Dermis microvascular lymphatic vessel endothelial cell (primary cell): ENCODE data around the gene USE1. TPM values are rescaled to one million over a fixed set of nuclear protein-coding genes. Genes with fewer than 3 reads are reported as not detected.
A peak's percentile ranks its signal among the peaks of the same experiment; 100 is the strongest.
"Not testable (repeated sequence)": the region's sequence is repeated elsewhere in the genome, so short reads cannot be mapped to it uniquely, and the experiment has no call there.

ENCODE experiments used
- DNase-seq, 2 donors: peaks; one replicate each; pipeline versions ENCODE4 v3.0.0 to v3.0.0-alpha.2; 2010; ENCODE audit warnings: low read depth in 2 of 2
- total RNA-seq: library from RNA; depleted of rRNA; stranded (reverse); fragments of >200 nt; gene quantifications from 2 replicates; pipeline ENCODE4 v1.2.1, GENCODE V29; 2014

Gene USE1
- total RNA-seq: 11.6 and 15.4 TPM in 2 replicates

DNA sequence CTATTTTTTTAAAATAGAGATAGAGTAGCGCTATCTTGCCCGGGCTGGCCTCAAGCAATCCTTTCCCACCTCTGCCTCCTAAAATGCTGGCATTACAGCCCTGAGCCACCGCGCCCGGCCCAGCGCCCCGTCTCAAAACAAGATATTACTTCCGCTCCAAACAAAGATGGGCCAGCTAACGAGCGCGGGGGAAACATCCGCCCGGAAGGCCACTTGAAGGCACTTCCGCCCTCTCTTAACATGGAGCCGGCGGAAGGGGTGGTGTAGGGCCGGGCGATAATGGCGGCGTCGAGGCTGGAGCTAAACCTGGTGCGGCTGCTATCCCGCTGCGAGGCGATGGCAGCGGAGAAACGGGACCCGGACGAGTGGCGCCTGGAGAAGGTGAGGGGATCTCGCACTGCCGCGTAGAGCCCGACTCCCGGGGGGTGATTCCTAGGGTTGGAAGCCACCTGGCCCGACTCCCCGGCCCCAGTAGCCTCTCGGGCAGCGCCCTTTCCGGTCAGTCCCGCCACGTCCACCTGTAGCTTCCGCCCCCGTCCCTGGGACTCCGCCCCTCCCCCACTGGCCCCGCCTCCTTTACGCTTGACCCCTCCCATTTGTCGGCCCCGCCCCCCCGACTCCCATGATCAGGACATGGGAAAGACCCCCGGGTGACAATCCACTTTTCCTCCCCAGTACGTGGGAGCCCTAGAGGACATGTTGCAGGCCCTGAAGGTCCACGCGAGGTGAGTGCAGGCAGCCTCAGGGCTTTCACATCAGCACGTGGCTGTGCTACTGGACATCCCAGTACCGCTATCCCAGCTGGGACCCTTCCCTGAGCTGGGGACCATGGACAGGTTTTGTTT, at the start of gene USE1:
Gene USE1, plus strand, starts transcription at position 231 of the 845 bp plus-strand sequence. Its CDS starts 49 bp downstream, at position 280.
- DNase-seq: peak; percentile 78 to 86

GRCh38 chr19:17165715-17166114, 49.4 kb upstream of the USE1 start:
- DNase-seq: no peak

DNA sequence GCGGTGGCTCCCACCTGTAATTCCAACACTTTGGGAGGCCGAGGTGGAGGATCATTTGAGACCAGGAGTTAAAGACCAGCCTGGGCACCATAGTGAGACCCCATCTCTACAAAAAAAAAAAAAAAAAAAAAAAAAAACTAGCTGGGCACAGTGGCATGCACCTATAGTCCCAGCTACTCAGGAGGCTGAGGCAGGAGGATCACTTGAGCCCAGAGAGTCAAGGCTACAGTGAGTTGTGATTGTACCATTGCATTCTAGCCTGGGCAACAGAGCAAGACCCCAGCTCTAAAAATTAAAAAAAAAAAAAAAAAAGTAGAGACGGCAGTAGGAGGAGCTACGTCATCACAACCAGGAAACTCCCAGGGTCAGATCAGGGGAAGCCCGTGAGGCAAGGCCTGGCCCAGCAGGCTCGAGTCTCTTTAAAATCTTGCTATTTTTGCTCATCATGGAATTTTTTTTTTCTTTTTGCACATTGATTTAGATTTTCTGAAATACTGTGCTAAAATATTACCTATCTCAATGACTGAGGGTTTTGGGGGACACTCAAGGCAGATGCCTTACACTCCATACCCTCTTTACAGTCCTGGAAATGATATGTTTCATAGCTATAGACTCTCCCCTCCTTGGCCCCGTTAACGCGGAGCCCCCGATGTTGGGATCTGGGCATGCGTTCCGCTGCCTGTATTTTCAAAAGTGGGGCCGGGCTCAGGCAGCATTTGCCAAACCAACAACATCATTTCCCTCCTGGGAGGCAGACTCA, 44.4 kb upstream of the USE1 start:
- peak; percentile 9 for DNase-seq

DNA sequence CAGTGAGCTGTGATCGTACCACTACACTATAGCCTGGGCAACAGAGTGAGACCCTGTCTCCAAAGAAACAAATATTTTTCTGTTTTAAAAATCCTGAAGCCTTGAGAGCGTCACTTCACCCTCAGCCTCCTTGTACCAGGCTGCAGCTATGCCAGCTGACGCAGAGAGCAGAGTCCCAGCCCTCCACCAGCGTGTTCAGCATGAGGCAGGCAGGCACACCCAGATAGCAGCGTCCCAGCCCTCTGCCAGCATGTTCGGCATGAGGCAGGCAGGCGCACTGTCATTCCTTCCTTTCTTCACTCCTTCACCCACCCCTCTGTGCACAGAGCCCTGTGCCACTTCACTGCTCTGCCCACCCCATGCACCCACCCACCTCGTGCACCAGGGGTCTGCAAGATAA, 43.3 kb upstream of the USE1 start:
- DNase-seq: no peak

DNA sequence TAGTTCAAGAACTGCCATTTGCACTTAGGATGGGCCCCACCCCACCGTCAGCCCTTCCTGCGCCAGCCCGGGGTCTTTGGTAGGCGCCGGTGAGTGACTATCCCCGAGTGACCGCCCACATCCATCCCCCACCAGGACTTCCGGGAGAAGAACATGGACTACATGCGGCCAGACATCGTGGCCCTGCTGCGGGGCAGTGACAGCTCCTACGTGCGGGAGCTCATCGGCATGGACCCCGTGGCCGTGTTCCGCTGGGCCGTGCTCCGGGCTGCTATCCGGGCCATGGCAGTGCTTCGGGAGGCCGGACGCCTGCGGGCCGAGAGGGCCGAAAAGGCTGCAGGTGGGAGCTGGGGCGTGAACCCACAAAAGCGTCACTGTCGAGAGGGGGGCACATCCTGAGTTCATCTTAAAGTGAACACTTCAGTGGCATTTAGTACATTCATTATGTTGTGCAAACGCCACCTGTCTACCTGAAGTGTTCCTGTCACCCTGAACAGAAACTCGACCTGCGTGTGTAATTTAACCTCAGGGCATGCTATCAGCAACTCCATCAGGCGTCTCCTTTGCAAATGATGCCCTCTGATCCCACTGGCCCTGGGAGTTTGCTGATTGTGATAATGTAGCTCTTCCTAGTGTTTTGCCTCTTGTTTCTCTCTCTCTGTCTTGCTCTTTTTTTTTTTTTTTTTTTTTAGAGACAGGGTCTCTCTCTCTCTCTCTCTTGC, 42.4 kb upstream of the USE1 start:
- no peak for DNase-seq

- no peak for DNase-seq
Observed at GRCh38 chr19:17178291-17178690, 36.9 kb upstream of the USE1 start.

- no peak for DNase-seq
Observed at GRCh38 chr19:17180997-17181702, 34.0 kb upstream of the USE1 start.

- DNase-seq: no peak
Observed at GRCh38 chr19:17183271-17183761, 31.8 kb upstream of the USE1 start.

- no peak for DNase-seq
Observed at GRCh38 chr19:17183858-17184321, 31.3 kb upstream of the USE1 start.

DNA sequence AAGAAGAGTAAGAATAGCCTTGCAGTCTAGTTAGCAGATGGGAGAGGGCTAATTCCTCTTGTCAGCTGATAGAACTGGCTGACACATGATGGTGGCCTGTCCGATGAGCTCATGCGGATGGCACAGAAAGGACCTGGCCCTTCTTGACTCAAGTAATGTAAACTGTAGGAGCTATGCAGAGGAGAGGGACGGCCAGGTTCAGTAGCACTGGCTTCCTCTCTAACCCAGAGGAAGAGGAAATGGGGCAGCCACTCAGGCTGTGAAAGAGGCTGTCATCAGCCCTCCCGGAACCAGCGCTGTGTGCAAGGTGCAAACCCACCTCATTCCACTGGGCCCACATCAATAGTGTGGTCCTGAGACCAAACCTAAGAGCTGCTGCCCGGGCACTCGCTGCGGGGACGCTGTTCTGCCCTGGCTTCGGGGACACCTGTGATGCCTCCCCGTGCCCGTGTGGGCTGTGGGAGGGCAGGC, 30.8 kb upstream of the USE1 start:
- DNase-seq: no peak

GRCh38 chr19:17185590-17185989, 29.6 kb upstream of the USE1 start:
- no peak for DNase-seq

DNA sequence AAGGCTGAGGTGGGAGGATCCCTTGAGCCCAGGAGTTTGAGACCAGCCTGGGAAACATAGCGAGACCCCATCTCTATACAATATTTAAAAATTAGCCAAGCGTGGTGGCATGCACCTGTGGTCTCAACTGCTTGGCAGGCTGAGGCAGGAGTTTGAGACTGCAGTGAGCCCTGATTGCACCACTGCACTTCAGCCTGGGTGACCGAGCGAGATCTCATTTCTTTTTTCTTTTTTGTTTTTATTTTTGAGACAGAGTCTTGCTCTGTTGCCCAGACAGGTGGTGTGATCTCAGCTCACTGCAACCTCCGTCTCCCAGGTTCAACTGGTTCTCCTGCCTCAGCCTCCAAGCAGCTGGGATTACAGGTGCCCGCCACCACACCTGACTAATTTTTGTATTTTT, 23.4 kb upstream of the USE1 start:
- not testable (repeated sequence) for DNase-seq

DNA sequence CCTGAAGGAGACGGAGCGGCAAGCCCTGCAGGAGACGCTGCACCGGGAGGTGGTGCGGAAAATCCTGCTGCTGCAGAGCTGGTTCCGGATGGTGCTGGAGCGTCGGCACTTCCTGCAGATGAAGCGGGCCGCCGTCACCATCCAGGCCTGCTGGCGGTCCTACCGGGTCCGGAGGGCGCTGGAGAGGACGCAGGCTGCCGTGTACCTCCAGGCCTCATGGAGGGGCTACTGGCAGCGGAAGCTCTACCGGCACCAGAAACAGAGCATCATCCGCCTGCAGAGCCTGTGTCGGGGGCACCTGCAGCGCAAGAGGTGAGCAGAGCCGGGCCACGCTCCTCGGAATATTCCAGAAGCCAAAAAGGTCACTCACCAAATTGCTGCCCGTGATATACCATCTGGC, 22.4 kb upstream of the USE1 start:
- no peak for DNase-seq

GRCh38 chr19:17194608-17195007, 20.5 kb upstream of the USE1 start:
- DNase-seq: no peak

- DNase-seq: no peak
Observed at GRCh38 chr19:17195106-17195505, 20.1 kb upstream of the USE1 start.

GRCh38 chr19:17196610-17197009, 18.5 kb upstream of the USE1 start:
- no peak for DNase-seq

DNA sequence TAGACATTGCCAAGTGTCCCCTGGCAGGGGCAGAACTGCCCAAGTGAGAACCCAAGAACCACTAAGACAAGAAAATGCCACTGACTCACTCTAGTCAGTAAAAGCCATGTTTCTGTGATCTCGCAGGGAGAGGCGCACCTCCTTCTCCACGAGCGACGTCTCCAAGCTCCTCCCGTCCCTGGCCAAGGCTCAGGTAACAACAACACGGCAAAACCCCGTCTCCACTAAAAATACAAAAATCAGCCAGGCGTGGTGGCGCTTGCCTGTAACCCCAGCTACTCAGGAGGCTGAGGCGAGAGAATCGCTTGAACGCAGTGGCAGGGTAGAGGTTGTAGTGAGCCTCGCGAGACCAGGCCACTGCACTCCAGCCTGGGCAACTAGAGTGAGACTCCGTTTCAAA, 17.5 kb upstream of the USE1 start:
- no peak for DNase-seq

DNA sequence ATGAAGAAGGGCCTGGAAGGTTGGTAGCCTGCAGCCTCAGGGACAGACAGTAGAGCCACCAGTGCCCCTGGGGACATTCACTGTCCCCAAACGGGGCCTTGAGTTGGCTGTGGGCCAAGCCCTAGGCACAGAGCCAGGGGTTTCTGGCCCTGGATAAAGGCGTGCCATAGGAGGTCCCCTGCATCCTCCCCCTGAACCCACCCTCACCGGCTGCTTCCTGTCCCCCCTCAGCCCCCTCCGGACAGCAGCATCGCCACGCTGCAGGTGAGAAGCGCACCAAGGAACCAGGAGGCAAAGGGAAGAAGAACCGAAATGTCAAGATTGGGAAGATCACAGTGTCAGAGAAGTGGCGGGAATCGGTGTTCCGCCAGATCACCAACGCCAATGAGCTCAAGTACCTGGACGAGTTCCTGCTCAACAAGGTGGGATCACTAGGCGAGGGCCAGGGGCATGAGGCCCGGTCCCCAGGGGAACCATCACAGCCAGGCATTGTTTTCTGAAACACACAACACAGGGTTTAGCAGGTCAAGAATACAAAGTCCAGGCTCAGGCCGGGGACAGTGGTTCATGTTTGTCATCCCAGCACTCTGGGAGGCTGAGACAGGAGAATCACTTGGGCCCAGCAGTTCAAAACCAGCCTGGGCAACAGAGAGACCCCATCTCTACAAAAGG, 14.6 kb upstream of the USE1 start:
- no peak for DNase-seq

DNA sequence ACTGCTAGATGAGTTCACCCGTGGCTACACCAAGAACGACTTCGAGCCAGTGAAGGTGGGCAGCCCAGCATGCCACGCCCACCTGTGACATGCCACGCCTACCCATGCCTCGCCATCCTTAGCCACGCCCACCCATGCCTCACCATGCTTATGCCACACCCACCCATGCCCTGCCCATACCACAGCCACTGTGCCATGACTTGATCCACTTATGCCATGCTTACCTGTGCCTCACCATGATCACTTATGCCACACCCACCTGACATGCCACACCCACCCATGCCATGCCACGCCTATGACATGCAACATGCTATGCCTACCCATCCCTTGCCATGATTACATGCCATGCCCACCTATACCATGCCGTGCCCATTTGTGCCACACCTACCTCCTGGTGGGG, 12.9 kb upstream of the USE1 start:
- peak in 1 of 2 donors; percentile 31 for DNase-seq

DNA sequence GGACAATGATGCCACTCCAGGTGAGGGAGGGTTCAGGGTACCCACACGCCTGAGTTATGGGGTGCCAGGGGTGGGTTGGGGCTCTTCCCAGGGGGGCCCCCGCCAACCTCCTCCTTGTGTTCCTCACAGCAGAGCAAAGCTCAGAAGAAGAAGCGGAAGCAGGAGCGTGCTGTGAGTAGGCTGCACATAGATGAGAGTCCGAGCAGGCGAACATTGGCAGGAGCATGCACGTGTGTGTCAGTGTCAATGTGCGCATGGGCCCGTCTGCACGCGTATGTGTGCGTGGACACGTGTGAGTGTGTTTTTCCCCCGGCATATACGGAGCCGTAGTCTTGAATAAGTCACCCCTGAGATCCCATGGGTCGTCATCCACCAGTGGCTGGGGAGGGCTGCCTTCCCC, 12.4 kb upstream of the USE1 start:
- no peak for DNase-seq
